Trophoblast cell (in vitro differentiated cells and primary cell): ENCODE results near the gene OPCML.

Source experiments
- DNase-seq, 2 donors: peaks; one replicate each; pipeline ENCODE4 v3.0.0-alpha.2; 2016
- H2AFZ ChIP-seq: 2 replicates; pipeline ENCODE4 v1.6.1; 2013; ENCODE audit warnings: low read length, moderate library complexity, mild to moderate bottlenecking; ENCODE audit not compliant: insufficient read depth, poor library complexity
- H2AK5ac ChIP-seq: 2 replicates; pipeline ENCODE4 v1.6.1; 2013; ENCODE audit warnings: mild to moderate bottlenecking, low read length
- H2BK120ac ChIP-seq: 2 replicates; pipeline ENCODE4 v1.6.1; 2013; ENCODE audit warnings: low read length, mild to moderate bottlenecking, moderate library complexity; ENCODE audit not compliant: insufficient read depth, poor library complexity
- H2BK12ac ChIP-seq: 2 replicates; pipeline ENCODE4 v1.6.1; 2013; ENCODE audit warnings: mild to moderate bottlenecking, low read length, moderate library complexity
- H2BK5ac ChIP-seq: 2 replicates; pipeline ENCODE4 v1.6.1; 2013; ENCODE audit warnings: low read length, low read depth, moderate library complexity, mild to moderate bottlenecking; ENCODE audit not compliant: poor library complexity
- H3K14ac ChIP-seq: 2 replicates; pipeline ENCODE4 v1.6.1; 2013; ENCODE audit warnings: mild to moderate bottlenecking, low read length
- H3K18ac ChIP-seq: 2 replicates; pipeline ENCODE4 v1.6.1; 2013; ENCODE audit warnings: mild to moderate bottlenecking, low read length
- H3K23ac ChIP-seq: 2 replicates; pipeline ENCODE4 v1.6.1; 2013; ENCODE audit warnings: low read length
- H3K27ac ChIP-seq: 2 replicates; pipeline ENCODE4 v1.5.1; 2013; ENCODE audit warnings: low read depth, mild to moderate bottlenecking, inconsistent platforms, low read length, moderate library complexity
- H3K27me3 ChIP-seq: 2 replicates; pipeline ENCODE4 v1.6.1; 2013; ENCODE audit warnings: inconsistent platforms, mild to moderate bottlenecking, low read length, moderate library complexity; ENCODE audit not compliant: insufficient read depth
- H3K36me3 ChIP-seq, 2 experiments: 1 replicate in 1 of 2; 2 replicates in 1 of 2; pipeline ENCODE4 v1.6.1; 2013; ENCODE audit warnings: low read length in 2 of 2, mild to moderate bottlenecking in 2 of 2, moderate library complexity in 1 of 2; ENCODE audit not compliant: insufficient read depth in 2 of 2, control insufficient read depth in 1 of 2
- H3K4ac ChIP-seq: 2 replicates; pipeline ENCODE4 v1.6.1; 2013; ENCODE audit warnings: low read depth, mild to moderate bottlenecking, low read length, moderate library complexity
- H3K4me1 ChIP-seq, 2 experiments: 1 replicate in 1 of 2; 2 replicates in 1 of 2; pipeline ENCODE4 v1.6.1; 2013; ENCODE audit warnings: low read length in 2 of 2, mild to moderate bottlenecking in 2 of 2, moderate library complexity in 1 of 2; ENCODE audit not compliant: insufficient read depth in 2 of 2, control insufficient read depth in 1 of 2
- H3K4me2 ChIP-seq: 2 replicates; pipeline ENCODE4 v1.6.1; 2013; ENCODE audit warnings: inconsistent platforms, mild to moderate bottlenecking, low read length, moderate library complexity
- H3K4me3 ChIP-seq: 2 replicates; pipeline ENCODE4 v1.5.1; 2013; ENCODE audit warnings: mild to moderate bottlenecking, low read depth, low read length, inconsistent platforms
- H3K79me1 ChIP-seq: one replicate; pipeline ENCODE4 v1.6.1; 2013; ENCODE audit warnings: low read length
- H3K79me2 ChIP-seq: 2 replicates; pipeline ENCODE4 v1.6.1; 2013; ENCODE audit warnings: low read length, mild to moderate bottlenecking; ENCODE audit not compliant: control insufficient read depth, insufficient read depth, poor library complexity
- H3K9ac ChIP-seq: 2 replicates; pipeline ENCODE4 v1.6.1; 2013; ENCODE audit warnings: mild to moderate bottlenecking, low read length
- H3K9me3 ChIP-seq: 2 replicates; pipeline ENCODE4 v1.6.1; 2013; ENCODE audit warnings: low read depth, mild to moderate bottlenecking, control low read depth, inconsistent platforms, low read length; ENCODE audit not compliant: insufficient read depth
- H4K12ac ChIP-seq: 2 replicates; pipeline ENCODE4 v1.6.1; 2013; ENCODE audit warnings: low read depth, mild to moderate bottlenecking, low read length, moderate library complexity
- H4K8ac ChIP-seq: 2 replicates; pipeline ENCODE4 v1.6.1; 2013; ENCODE audit warnings: low read depth, mild to moderate bottlenecking, low read length, moderate library complexity
- H4K91ac ChIP-seq: one replicate; pipeline ENCODE4 v1.6.1; 2013; ENCODE audit warnings: low read depth, mild to moderate bottlenecking, low read length, moderate library complexity
- WGBS: extraction: QIAGEN DNeasy Blood & Tissue Kit; methylation state at CpG from one replicate; pipeline ENCODE4 v1.1.7; 2013; ENCODE audit warnings: missing lambda C conversion rate; ENCODE audit not compliant: insufficient read length, insufficient coverage; ENCODE audit errors: extremely low coverage; 5-methylcytosine and 5-hydroxymethylcytosine counted together

The OPCML gene

GRCh38 chr11:132605825-132606570, 926.3 kb downstream of the OPCML start:
- H4K12ac ChIP-seq = no peak overlapping the region
- H3K4me1 ChIP-seq = peaks cover 4% of the 10 kb centered on the region in 2 experiments
- no peak overlapping the region for H2BK120ac ChIP-seq
- no peak overlapping the region for H3K27ac ChIP-seq
- no peak overlapping the region for H3K4me2 ChIP-seq
- no peak overlapping the region for H4K91ac ChIP-seq
- no peaks in the 10 kb centered on the region for H3K36me3 ChIP-seq
- H3K27me3 ChIP-seq = no peaks in the 10 kb centered on the region
- WGBS = no CpG with 5 or more reads among the region's 9 CpGs
- no peaks in the 10 kb centered on the region for H3K79me1 ChIP-seq
- no peak overlapping the region for H2BK5ac ChIP-seq
- H3K14ac ChIP-seq = no peak overlapping the region
- H4K8ac ChIP-seq = no peak overlapping the region
- H3K4me3 ChIP-seq = no peak overlapping the region
- no peak overlapping the region for H2AK5ac ChIP-seq
- no peak overlapping the region for H3K4ac ChIP-seq
- no peak overlapping the region for H3K9ac ChIP-seq
- no peaks in the 10 kb centered on the region for H3K9me3 ChIP-seq
- no peak overlapping the region for H3K23ac ChIP-seq
- H3K18ac ChIP-seq = no peak overlapping the region
- no peaks in the 10 kb centered on the region for H3K79me2 ChIP-seq
- H2BK12ac ChIP-seq = no peak overlapping the region
- H2AFZ ChIP-seq = no peak overlapping the region
- DNase-seq = no peak

GRCh38 chr11:132604431-132604830, 927.9 kb downstream of the OPCML start:
- no peak overlapping the region for H3K4ac ChIP-seq
- H4K91ac ChIP-seq = no peak overlapping the region
- H3K4me3 ChIP-seq = no peak overlapping the region
- no peak overlapping the region for H4K8ac ChIP-seq
- DNase-seq = no peak
- no peak overlapping the region for H3K14ac ChIP-seq
- no CpG with 5 or more reads among the region's 2 CpGs for WGBS
- H3K18ac ChIP-seq = no peak overlapping the region
- H3K9me3 ChIP-seq = no peaks in the 10 kb centered on the region
- no peaks in the 10 kb centered on the region for H3K27me3 ChIP-seq
- H4K12ac ChIP-seq = no peak overlapping the region
- no peak overlapping the region for H2BK120ac ChIP-seq
- H3K4me1 ChIP-seq = peaks cover 4% of the 10 kb centered on the region in 2 experiments
- H3K9ac ChIP-seq = no peak overlapping the region
- no peak overlapping the region for H2BK5ac ChIP-seq
- no peak overlapping the region for H3K27ac ChIP-seq
- H3K36me3 ChIP-seq = no peaks in the 10 kb centered on the region
- H2AK5ac ChIP-seq = no peak overlapping the region
- no peaks in the 10 kb centered on the region for H3K79me2 ChIP-seq
- no peak overlapping the region for H3K23ac ChIP-seq
- H2AFZ ChIP-seq = no peak overlapping the region
- H3K79me1 ChIP-seq = no peaks in the 10 kb centered on the region
- H2BK12ac ChIP-seq = no peak overlapping the region
- no peak overlapping the region for H3K4me2 ChIP-seq

- H2BK5ac ChIP-seq = no peak overlapping the region
- no peak overlapping the region for H3K4me3 ChIP-seq
- no peak for DNase-seq
These were observed 930.4 kb downstream of the OPCML start for GRCh38 chr11:132601875-132602274.

GRCh38 chr11:132595711-132596134, 936.6 kb downstream of the OPCML start:
- Histone ChIP-seq H3K9ac (no peak overlapping the region), H2AK5ac (no peak overlapping the region), H3K23ac (no peak overlapping the region), H3K4me2 (no peak overlapping the region), H2BK5ac (no peak overlapping the region), H2BK12ac (no peak overlapping the region), H4K8ac (no peak overlapping the region), H3K79me2 (no peaks in the 10 kb centered on the region), H3K4ac (no peak overlapping the region), H3K27me3 (no peaks in the 10 kb centered on the region), H4K12ac (no peak overlapping the region), H3K36me3 (no peaks in the 10 kb centered on the region), H3K14ac (no peak overlapping the region), H2BK120ac (no peak overlapping the region), H3K18ac (no peak overlapping the region), H4K91ac (no peak overlapping the region), H3K79me1 (no peaks in the 10 kb centered on the region), H3K4me1 (no peaks in the 10 kb centered on the region), H3K4me3 (no peak overlapping the region), H2AFZ (no peak overlapping the region), H3K9me3 (no peaks in the 10 kb centered on the region), H3K27ac (no peak overlapping the region)
- no peak for DNase-seq
- WGBS = no CpG with 5 or more reads among the region's 1 CpG

More at GRCh38 chr11:132601875-132602274, 930.4 kb downstream of the OPCML start:
- H3K18ac ChIP-seq = no peak overlapping the region
- H3K79me2 ChIP-seq = no peaks in the 10 kb centered on the region
- H3K14ac ChIP-seq = no peak overlapping the region
- no CpG with 5 or more reads among the region's 2 CpGs for WGBS
- no peak overlapping the region for H2BK12ac ChIP-seq
- H2AK5ac ChIP-seq = no peak overlapping the region
- H3K27me3 ChIP-seq = no peaks in the 10 kb centered on the region
- H3K4me1 ChIP-seq = peaks cover 4% of the 10 kb centered on the region in 2 experiments
- H4K8ac ChIP-seq = no peak overlapping the region
- no peak overlapping the region for H3K23ac ChIP-seq
- no peak overlapping the region for H2AFZ ChIP-seq
- no peaks in the 10 kb centered on the region for H3K9me3 ChIP-seq
- no peak overlapping the region for H3K4ac ChIP-seq
- H2BK120ac ChIP-seq = no peak overlapping the region
- no peak overlapping the region for H3K27ac ChIP-seq
- H3K4me2 ChIP-seq = no peak overlapping the region
- no peak overlapping the region for H4K91ac ChIP-seq
- H3K36me3 ChIP-seq = no peaks in the 10 kb centered on the region
- no peak overlapping the region for H4K12ac ChIP-seq
- no peak overlapping the region for H3K9ac ChIP-seq
- H3K79me1 ChIP-seq = no peaks in the 10 kb centered on the region
